Kidney (tissue), 14 donors: ENCODE measurements around the gene CEMIP. TPM values are rescaled to one million over a fixed set of nuclear protein-coding genes. Genes with fewer than 3 reads are reported as not detected.

Experiments
- DNase-seq, 5 donors: peaks; one replicate each; pipeline ENCODE4 v3.0.0-alpha.2; 2013 to 2020
- FAIRE-seq: peaks from 2 replicates; lab custom pipeline; 2012; peaks lifted over from hg19 to GRCh38; lab: Jason Lieb, UNC
- H3K27ac ChIP-seq, 2 donors: one replicate each; pipeline ENCODE4 v1.7.0; 2013; ENCODE audit warnings: low read depth in 2 of 2, low read length in 2 of 2, inconsistent platforms in 1 of 2
- H3K27me3 ChIP-seq: one replicate; pipeline ENCODE4 v1.7.1; 2013; ENCODE audit warnings: low read length, inconsistent platforms; ENCODE audit not compliant: control insufficient read depth, insufficient read depth
- H3K36me3 ChIP-seq, 3 donors: one replicate each; pipeline versions ENCODE4 v1.7.0 to v1.7.1; 2013; ENCODE audit warnings: low read length in 3 of 3, control low read depth in 1 of 3, inconsistent platforms in 1 of 3; ENCODE audit not compliant: insufficient read depth in 3 of 3, control insufficient read depth in 2 of 3
- H3K4me1 ChIP-seq, 3 donors: one replicate each; pipeline versions ENCODE4 v1.7.0 to v1.7.1; 2013; ENCODE audit warnings: low read length in 3 of 3, inconsistent platforms in 1 of 3, low read depth in 1 of 3; ENCODE audit not compliant: control insufficient read depth in 2 of 3, insufficient read depth in 2 of 3
- H3K4me3 ChIP-seq, 3 donors: one replicate each; pipeline versions ENCODE4 v1.7.0 to v1.8.1; 2013; ENCODE audit warnings: low read length in 3 of 3, control low read depth in 1 of 3, inconsistent platforms in 1 of 3
- H3K9ac ChIP-seq, 3 donors: one replicate each; pipeline versions ENCODE4 v1.7.0 to v1.7.1; 2013; ENCODE audit warnings: low read length in 3 of 3, control low read depth in 1 of 3, inconsistent platforms in 1 of 3
- H3K9me3 ChIP-seq, 3 donors: one replicate each; pipeline versions ENCODE4 v1.7.0 to v1.7.1; 2013; ENCODE audit warnings: low read length in 3 of 3, control low read depth in 1 of 3, inconsistent platforms in 1 of 3; ENCODE audit not compliant: control insufficient read depth in 2 of 3, insufficient read depth in 1 of 3
- intact Hi-C: fragments of 100-400 bp; cut with DNase I; formaldehyde crosslinking; loops from one replicate; pipeline ENCODE4 v1.11.1; 2022
- polyA plus RNA-seq: library from polyadenylated mRNA; stranded (reverse); fragments of 350-450 nt; fragmentation: Illumina TruSeq; extraction: RNeasy Lipid Tissue Mini Kit (QIAGEN cat#74804); gene quantifications from one replicate; pipeline ENCODE4 v1.2.3, GENCODE V29; 2014; ENCODE audit warnings: low read depth, low replicate concordance; ENCODE audit not compliant: insufficient read depth
- total RNA-seq: library from RNA; stranded (reverse); fragmentation: NEBNext Ultra II Directional; extraction: Animal tissue kit (Norgen Biotek cat#: 25700); gene quantifications from one replicate; pipeline ENCODE4 v1.2.1, GENCODE V29; 2021
- TF ChIP-seq, protein P1 (sequence below): IDR thresholded peaks from 3 replicates; pipeline ENCODE4 v1.5.1; 2012; ENCODE audit warnings: mild to moderate bottlenecking, moderate library complexity, borderline replicate concordance; ENCODE audit not compliant: insufficient read depth; ENCODE audit errors: extremely low read depth
- donor health status: control.
- donor health status: control.
- donor health status: control.
- donor health status: control.
- donor health status: control.
- donor health status: DM: yes; HTN: yes; CAD: no.
- donor health status: Normal renal cell carcinoma (clear cell type).

CEMIP gene
- total and polyA plus RNA-seq, 2 donors from 2014 or later = 0.11 to 0.57 TPM

DNA sequence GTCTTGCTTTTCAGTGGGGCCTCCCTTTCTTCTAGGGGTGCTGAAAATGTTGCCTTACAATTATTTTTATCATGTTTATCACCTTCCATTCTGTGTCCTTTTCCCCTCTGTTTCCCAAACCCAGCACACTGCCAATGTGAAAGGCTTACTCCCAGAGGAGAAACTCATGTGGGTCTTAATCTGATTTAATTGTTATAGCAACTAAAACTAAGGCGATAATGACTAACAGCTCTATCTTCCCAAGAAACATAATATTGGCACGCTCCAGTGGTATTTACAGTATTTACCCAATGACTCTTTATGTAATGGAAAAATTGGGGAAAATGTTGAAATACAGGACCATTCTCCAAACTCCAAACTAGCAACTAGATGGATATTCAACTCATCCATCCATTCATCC lies 152.0 kb downstream of the CEMIP start:
- Histone ChIP-seq H3K27me3 (no peaks in the 10 kb centered on the region), H3K9me3 (no peaks in the 10 kb centered on the region), H3K27ac (no peak overlapping the region), H3K36me3 (no peaks in the 10 kb centered on the region), H3K4me1 (no peaks in the 10 kb centered on the region), H3K9ac (no peak overlapping the region), H3K4me3 (no peak overlapping the region)
- intact Hi-C loops = no loop called here
- DNase-seq (no peak), FAIRE-seq (no peak)
- TF ChIP-seq, protein P1, sequence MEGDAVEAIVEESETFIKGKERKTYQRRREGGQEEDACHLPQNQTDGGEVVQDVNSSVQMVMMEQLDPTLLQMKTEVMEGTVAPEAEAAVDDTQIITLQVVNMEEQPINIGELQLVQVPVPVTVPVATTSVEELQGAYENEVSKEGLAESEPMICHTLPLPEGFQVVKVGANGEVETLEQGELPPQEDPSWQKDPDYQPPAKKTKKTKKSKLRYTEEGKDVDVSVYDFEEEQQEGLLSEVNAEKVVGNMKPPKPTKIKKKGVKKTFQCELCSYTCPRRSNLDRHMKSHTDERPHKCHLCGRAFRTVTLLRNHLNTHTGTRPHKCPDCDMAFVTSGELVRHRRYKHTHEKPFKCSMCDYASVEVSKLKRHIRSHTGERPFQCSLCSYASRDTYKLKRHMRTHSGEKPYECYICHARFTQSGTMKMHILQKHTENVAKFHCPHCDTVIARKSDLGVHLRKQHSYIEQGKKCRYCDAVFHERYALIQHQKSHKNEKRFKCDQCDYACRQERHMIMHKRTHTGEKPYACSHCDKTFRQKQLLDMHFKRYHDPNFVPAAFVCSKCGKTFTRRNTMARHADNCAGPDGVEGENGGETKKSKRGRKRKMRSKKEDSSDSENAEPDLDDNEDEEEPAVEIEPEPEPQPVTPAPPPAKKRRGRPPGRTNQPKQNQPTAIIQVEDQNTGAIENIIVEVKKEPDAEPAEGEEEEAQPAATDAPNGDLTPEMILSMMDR = no peak

DNA sequence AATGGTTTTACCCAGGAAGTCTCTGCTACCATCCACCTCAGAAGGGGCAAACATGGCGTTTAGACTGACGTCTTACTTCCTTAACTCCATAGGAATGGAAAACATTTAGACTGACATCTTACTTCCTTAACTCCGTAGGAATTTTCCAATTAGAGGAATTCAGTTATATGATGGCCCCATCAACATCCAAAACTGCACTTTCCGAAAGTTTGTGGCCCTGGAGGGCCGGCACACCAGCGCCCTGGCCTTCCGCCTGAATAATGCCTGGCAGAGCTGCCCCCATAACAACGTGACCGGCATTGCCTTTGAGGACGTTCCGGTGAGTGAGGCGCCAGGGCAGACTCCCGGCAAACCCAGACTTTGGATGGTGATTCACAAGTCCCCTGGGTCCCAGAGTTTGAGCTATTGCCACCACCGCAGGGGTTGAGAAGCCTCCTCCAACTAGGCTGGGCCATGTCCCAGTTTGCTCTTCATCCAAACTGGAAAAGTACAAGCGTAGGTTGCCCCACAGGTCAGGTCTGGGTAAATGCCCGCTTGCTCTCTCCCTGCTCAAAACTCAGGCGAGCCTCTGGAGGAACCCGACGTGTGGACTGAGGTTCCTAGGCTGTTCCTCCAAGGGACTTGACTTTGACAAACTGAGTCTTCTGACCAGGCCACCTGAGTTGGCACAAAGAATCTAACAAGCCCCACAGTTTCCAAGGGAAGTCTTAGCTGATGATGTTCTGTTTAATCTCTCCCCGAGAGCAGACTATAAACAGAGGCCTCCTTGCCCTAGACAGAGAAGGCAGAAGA lies 152.7 kb downstream of the CEMIP start:
- TF ChIP-seq, protein P1 = no peak
- Histone ChIP-seq H3K27ac (no peak overlapping the region), H3K9ac (no peak overlapping the region), H3K4me3 (no peak overlapping the region), H3K27me3 (no peaks in the 10 kb centered on the region), H3K4me1 (no peaks in the 10 kb centered on the region), H3K9me3 (no peaks in the 10 kb centered on the region), H3K36me3 (no peaks in the 10 kb centered on the region)
- FAIRE-seq (no peak), DNase-seq (no peak)
- intact Hi-C loops = no loop called here

DNA sequence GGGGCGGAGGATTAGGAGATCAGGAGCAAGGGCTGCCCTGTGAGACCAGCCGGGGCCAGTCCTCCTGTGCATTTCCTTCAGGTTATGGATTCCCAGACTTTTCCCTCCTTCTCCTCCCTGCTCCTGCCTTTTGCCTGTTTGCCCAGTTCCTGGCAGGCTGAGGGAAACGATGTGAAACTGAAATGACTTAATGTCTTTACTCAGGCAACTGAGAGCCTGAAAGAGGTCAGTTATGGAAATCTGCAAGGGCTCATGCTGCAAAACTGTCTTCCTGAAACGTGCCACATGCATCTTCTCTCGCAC lies 153.3 kb downstream of the CEMIP start:
- Histone ChIP-seq H3K27ac (no peak overlapping the region), H3K9ac (no peak overlapping the region), H3K4me3 (no peak overlapping the region), H3K27me3 (no peaks in the 10 kb centered on the region), H3K36me3 (no peaks in the 10 kb centered on the region), H3K4me1 (no peaks in the 10 kb centered on the region), H3K9me3 (no peaks in the 10 kb centered on the region)
- TF ChIP-seq, protein P1 = no peak
- FAIRE-seq (no peak), DNase-seq (peak in 1 of 5 donors; percentile 17)
- intact Hi-C loops = no loop called here

DNA sequence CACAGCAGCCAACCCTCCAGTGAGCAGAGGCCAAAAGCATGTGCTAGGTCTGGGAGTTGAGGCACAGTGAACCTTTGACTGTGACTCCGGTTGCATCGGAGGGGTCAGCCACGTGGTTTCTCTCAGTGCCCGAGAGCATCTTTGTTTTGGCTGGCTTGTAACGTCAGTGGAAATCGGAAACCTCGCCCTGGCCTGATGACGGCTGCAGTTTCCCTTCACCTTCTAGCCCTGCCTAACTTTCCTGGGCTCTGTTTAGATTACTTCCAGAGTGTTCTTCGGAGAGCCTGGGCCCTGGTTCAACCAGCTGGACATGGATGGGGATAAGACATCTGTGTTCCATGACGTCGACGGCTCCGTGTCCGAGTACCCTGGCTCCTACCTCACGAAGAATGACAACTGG lies 153.8 kb downstream of the CEMIP start:
- intact Hi-C loops = no loop called here
- no peak overlapping the region for H3K4me3 ChIP-seq
- no peak for FAIRE-seq
- no peaks in the 10 kb centered on the region for H3K4me1 ChIP-seq
- H3K27ac ChIP-seq = no peak overlapping the region
- H3K9ac ChIP-seq = no peak overlapping the region
- TF ChIP-seq, protein P1 = no peak
- H3K36me3 ChIP-seq = no peaks in the 10 kb centered on the region
- H3K9me3 ChIP-seq = no peaks in the 10 kb centered on the region
- H3K27me3 ChIP-seq = no peaks in the 10 kb centered on the region
- peak in 3 of 5 donors; percentile 44 to 58 (median 51) for DNase-seq
